Skeletal muscle tissue (tissue), 4 donors: ENCODE data around the gene COA1. TPM values are rescaled to one million over a fixed set of nuclear protein-coding genes. Genes with fewer than 3 reads are reported as not detected.
"Not testable (repeated sequence)": the region's sequence is repeated elsewhere in the genome, so short reads cannot be mapped to it uniquely, and the experiment has no call there.

Source experiments
- H3K27ac ChIP-seq: one replicate; pipeline ENCODE4 v1.7.0; 2013; ENCODE audit warnings: mild to moderate bottlenecking, low read depth, low read length, inconsistent platforms
- H3K27me3 ChIP-seq, 3 donors: one replicate each; pipeline ENCODE4 v1.7.0; 2013; ENCODE audit warnings: low read length in 3 of 3; ENCODE audit not compliant: control insufficient read depth in 3 of 3, insufficient read depth in 3 of 3
- H3K36me3 ChIP-seq, 3 donors: one replicate each; pipeline ENCODE4 v1.7.0; 2013; ENCODE audit warnings: low read length in 3 of 3; ENCODE audit not compliant: control insufficient read depth in 3 of 3, insufficient read depth in 3 of 3
- H3K4me1 ChIP-seq, 3 donors: one replicate each; pipeline ENCODE4 v1.7.0; 2013; ENCODE audit warnings: low read length in 3 of 3, mild to moderate bottlenecking in 3 of 3; ENCODE audit not compliant: control insufficient read depth in 3 of 3, insufficient read depth in 3 of 3
- H3K4me3 ChIP-seq, 3 donors: one replicate each; pipeline ENCODE4 v1.7.0; 2013; ENCODE audit warnings: low read length in 3 of 3
- H3K9ac ChIP-seq, 3 donors: one replicate each; pipeline ENCODE4 v1.7.0; 2013; ENCODE audit warnings: low read length in 3 of 3, mild to moderate bottlenecking in 3 of 3, moderate library complexity in 2 of 3, low read depth in 1 of 3
- H3K9me3 ChIP-seq, 3 donors: one replicate each; pipeline ENCODE4 v1.7.0; 2013; ENCODE audit warnings: low read length in 3 of 3; ENCODE audit not compliant: control insufficient read depth in 3 of 3
- total RNA-seq: library from RNA; depleted of rRNA; stranded (reverse); fragments of >200 nt; gene quantifications from one replicate; pipeline ENCODE4 v1.2.3, GENCODE V29; 2014
- donor health status: Osteomylitis.

COA1 gene
- total RNA-seq, 1 donor from 2014 or later, result 57.9 TPM

GRCh38 chr7:43694399-43694748 is 34.9 kb downstream of the COA1 start:
- H3K9ac ChIP-seq, result no peak overlapping the region
- no peaks in the 10 kb centered on the region for H3K36me3 ChIP-seq
- H3K9me3 ChIP-seq, result no peaks in the 10 kb centered on the region
- no peaks in the 10 kb centered on the region for H3K27me3 ChIP-seq
- H3K4me1 ChIP-seq, result peaks cover 6 to 7% (median 6%) of the 10 kb centered on the region in 3 donors
- H3K4me3 ChIP-seq, result no peak overlapping the region
- no peak overlapping the region for H3K27ac ChIP-seq

- Histone ChIP-seq H3K27ac (no peak overlapping the region), H3K9ac (no peak overlapping the region), H3K27me3 (no peaks in the 10 kb centered on the region), H3K36me3 (no peaks in the 10 kb centered on the region), H3K9me3 (no peaks in the 10 kb centered on the region), H3K4me3 (no peak overlapping the region), H3K4me1 (peaks cover 6 to 7% (median 6%) of the 10 kb centered on the region in 3 donors)
Observed at GRCh38 chr7:43693687-43694398, 35.5 kb downstream of the COA1 start.

GRCh38 chr7:43692582-43693373 is 36.5 kb downstream of the COA1 start:
- Histone ChIP-seq H3K4me3 (no peak overlapping the region), H3K36me3 (no peaks in the 10 kb centered on the region), H3K27me3 (no peaks in the 10 kb centered on the region), H3K9me3 (no peaks in the 10 kb centered on the region), H3K27ac (no peak overlapping the region), H3K9ac (no peak overlapping the region), H3K4me1 (peaks cover 6 to 7% (median 6%) of the 10 kb centered on the region in 3 donors)

DNA sequence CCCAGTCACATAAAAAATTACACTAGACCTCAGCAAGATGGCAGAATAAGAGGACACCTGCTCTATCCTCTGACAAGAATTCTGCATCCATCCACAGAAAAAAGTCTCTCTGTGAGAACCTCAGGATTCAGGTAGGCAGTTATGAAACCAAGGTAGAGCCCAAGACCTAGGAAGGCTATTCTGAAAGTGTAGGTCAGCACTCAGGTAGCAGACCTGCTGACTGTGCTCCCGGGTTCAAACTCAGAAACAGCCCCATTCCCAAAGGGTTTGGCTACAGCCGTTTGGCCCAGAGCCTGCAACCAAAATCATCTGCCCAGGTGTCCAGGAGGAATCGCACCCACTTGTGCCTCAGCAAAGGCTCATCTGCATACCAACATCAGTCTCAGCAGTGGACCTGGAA is 37.7 kb downstream of the COA1 start:
- no peak overlapping the region for H3K27ac ChIP-seq
- H3K9me3 ChIP-seq, result no peaks in the 10 kb centered on the region
- no peaks in the 10 kb centered on the region for H3K27me3 ChIP-seq
- peaks cover 6 to 7% (median 6%) of the 10 kb centered on the region in 3 donors for H3K4me1 ChIP-seq
- no peak overlapping the region for H3K4me3 ChIP-seq
- no peaks in the 10 kb centered on the region for H3K36me3 ChIP-seq
- no peak overlapping the region for H3K9ac ChIP-seq

DNA sequence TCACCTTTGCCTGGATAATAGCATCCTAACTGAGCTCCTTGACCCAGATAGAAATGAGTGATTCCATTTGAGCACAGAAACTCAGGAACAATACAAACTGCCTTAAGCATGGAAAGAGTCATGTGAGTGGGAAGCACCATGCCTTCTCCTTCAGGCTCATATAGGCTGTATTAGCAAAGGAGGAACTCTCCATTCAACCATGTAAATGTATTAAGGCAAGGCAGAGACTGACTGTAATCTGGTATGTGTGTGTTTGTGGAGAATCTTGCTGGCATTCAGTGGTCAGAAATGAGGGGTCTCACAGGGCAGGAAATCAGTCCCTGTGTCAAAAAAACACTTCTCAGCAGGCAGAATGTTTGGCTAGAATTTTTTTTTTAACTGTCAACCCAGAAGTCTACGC is 40.2 kb downstream of the COA1 start:
- Histone ChIP-seq H3K27ac (no peak overlapping the region), H3K4me1 (peaks cover 6 to 8% (median 7%) of the 10 kb centered on the region in 3 donors)

DNA sequence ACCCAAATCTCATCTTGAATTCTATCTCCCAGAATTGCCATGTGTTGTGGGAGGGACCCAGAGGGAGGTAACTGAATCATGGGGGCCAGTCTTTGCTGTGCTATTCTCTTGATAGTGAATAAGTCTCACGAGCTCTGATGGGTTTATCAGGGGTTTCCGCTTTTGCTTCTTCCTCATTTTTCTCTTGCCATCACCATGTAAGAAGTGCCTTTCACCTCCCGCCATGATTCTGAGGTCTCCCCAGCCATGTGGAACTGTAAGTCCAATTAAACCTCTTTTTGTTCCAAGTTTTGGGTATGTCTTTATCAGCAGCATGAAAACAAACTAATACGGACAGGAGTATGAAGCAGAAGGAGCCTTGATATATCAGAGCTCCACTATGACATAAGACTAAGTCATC is 41.5 kb downstream of the COA1 start:
- not testable (repeated sequence) for H3K9ac ChIP-seq, H3K27me3 ChIP-seq, H3K36me3 ChIP-seq, H3K9me3 ChIP-seq, H3K4me3 ChIP-seq, H3K27ac ChIP-seq, H3K4me1 ChIP-seq

More for the DNA sequence above, 40.2 kb downstream of the COA1 start:
- no peak overlapping the region for H3K9ac ChIP-seq
- H3K36me3 ChIP-seq, result no peaks in the 10 kb centered on the region
- H3K27me3 ChIP-seq, result no peaks in the 10 kb centered on the region
- no peaks in the 10 kb centered on the region for H3K9me3 ChIP-seq
- H3K4me3 ChIP-seq, result no peak overlapping the region

DNA sequence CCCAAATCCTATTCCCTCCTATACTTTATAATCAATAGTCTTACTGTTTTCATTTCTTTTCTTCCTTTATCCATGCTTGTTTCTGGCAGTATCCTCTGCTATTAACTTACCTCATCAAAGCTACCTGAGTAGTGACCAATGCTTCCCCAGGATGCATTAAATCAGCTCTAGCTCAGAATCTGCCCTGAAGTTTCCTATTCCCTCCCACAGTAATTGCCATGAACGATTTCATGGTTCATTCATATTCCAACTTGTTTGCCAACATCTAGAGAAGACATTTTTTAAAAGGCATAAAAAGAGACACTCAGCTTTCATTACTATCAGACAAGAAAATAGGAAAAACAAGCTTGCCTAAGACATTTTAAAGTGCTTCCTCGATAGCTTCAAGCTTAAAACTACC is 42.3 kb downstream of the COA1 start:
- H3K27ac ChIP-seq, result no peak overlapping the region
- H3K9ac ChIP-seq, result no peak overlapping the region
- H3K4me1 ChIP-seq, result peaks cover 0 to 2% (median 0%) of the 10 kb centered on the region in 3 donors
- no peaks in the 10 kb centered on the region for H3K36me3 ChIP-seq
- H3K4me3 ChIP-seq, result no peak overlapping the region
- H3K27me3 ChIP-seq, result no peaks in the 10 kb centered on the region
- no peaks in the 10 kb centered on the region for H3K9me3 ChIP-seq

DNA sequence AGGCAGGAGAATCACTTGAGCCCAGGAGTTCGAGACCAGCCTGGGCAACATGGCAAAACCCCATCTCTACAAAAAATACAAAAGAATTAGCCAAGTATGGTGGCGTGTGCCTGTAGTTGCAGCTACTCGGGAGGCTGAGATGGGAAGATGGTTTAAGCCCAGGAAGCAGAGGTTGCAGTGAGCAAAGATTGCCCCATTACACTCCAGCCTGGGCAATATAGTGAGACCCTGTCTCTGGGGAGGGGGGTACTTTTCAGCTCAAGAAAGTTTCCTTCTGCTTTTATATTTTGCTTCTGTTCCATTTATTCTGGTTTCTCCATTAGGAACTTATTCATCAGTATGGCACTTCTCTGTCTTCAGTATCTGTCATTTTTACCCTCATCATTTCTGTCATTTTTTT is 48.6 kb downstream of the COA1 start:
- H3K36me3 ChIP-seq, result no peaks in the 10 kb centered on the region
- H3K4me3 ChIP-seq, result no peak overlapping the region
- H3K27me3 ChIP-seq, result no peaks in the 10 kb centered on the region
- peaks cover 3 to 9% (median 4%) of the 10 kb centered on the region in 3 donors for H3K4me1 ChIP-seq
- H3K9me3 ChIP-seq, result no peaks in the 10 kb centered on the region
- no peak overlapping the region for H3K27ac ChIP-seq
- H3K9ac ChIP-seq, result no peak overlapping the region

DNA sequence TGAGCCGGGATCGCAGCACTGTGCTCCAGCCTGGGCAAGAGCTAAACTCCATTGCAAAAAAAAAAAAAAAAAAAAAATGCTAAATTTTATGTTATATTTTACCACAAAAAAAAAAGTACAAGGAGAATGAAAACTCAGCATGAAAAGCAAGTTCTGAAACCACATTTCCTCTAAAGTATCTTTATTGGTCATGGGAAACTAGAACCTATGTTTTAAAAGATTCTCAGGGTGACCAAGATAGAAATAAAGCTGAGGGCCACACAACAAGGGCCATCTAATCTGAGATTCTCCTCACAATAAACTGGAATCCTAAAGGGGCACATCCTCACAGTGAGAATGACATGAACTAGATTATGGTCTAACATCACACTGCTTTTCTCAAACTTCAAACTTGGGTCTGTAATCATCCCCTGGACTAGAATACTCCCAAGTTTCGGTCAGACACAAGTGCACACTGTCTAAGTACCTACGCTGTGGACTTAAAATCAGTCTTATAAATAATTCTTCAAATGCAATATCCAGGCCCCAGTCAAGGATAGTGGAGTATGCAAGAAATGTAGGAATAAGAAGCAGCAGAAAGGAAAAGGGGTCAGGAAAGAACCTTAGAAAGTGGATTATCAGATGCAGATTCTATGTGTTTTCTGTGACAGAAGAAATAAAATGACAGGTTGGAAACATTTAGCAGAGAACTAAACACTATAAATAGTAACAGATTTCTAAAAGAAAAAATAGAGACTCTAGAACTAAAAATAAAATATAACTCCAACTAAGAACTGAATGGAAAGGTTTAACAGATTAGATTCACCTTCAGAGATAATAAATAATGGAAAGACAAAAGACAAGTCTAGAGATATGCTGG is 49.9 kb downstream of the COA1 start:
- H3K9ac ChIP-seq, result peak overlapping the region in 2 of 3 donors; percentile 25 to 45
- H3K27ac ChIP-seq, result peak overlapping the region; percentile 15
- H3K27me3 ChIP-seq, result no peaks in the 10 kb centered on the region
- H3K36me3 ChIP-seq, result no peaks in the 10 kb centered on the region
- no peak overlapping the region for H3K4me3 ChIP-seq
- peaks cover 3 to 7% (median 4%) of the 10 kb centered on the region in 3 donors for H3K4me1 ChIP-seq
- no peaks in the 10 kb centered on the region for H3K9me3 ChIP-seq
